Loucy (cell line): Measurements from ENCODE around the gene MAP3K5.

Experiments used
- CTCF ChIP-seq: fragments of 200-600 bp; sonication (generic); conservative IDR thresholded peaks from 2 replicates; pipeline ENCODE4 v1.5.1; 2014; ENCODE audit warnings: mild to moderate bottlenecking, antibody characterized with exemption, low read length
- EZH2phosphoT487 ChIP-seq: fragments of 200-600 bp; IDR thresholded peaks from 2 replicates; pipeline ENCODE4 v1.6.1; 2018; ENCODE audit warnings: antibody characterized with exemption, mild to moderate bottlenecking, moderate library complexity, borderline replicate concordance

- TF ChIP-seq CTCF (no peak), EZH2phosphoT487 (no peak)
These were observed 152.6 kb downstream of the MAP3K5 start for GRCh38 chr6:136639702-136640101.
